HL-60 (cell line): ENCODE data around the gene PTGR1.

Experiments used
- POLR2AphosphoS5 ChIP-seq: IDR thresholded peaks from 2 replicates; pipeline ENCODE4 v1.6.1; 2012; ENCODE audit warnings: low read depth
- SPI1 ChIP-seq: IDR thresholded peaks from 2 replicates; pipeline ENCODE4 v1.6.1; 2012; ENCODE audit warnings: low read depth, mild to moderate bottlenecking, borderline replicate concordance
- TF ChIP-seq, protein P1 (sequence below): IDR thresholded peaks from one replicate; pipeline ENCODE4 v1.5.1; 2011; ENCODE audit warnings: low read length, control low read depth, inconsistent platforms; ENCODE audit not compliant: insufficient read depth

DNA sequence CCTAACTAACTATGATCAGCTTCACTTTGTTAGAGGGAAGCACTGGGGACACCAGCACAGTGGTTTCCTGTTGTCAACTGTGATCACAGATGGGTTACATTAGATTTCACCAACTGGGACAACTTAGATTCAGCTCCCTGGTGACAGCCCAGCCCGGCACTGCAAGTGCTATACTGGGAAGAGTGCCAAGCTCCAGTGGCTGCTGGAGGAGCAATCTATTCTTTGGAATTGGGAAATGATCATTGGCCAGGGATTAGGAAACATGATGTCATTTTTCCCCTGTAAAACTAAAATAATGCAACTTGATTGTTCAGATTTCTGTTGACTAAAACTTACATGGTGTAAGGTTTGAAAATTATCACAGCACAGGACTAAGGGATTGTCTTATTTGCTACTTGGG, 33.2 kb downstream of the PTGR1 start:
- TF ChIP-seq, protein P1, sequence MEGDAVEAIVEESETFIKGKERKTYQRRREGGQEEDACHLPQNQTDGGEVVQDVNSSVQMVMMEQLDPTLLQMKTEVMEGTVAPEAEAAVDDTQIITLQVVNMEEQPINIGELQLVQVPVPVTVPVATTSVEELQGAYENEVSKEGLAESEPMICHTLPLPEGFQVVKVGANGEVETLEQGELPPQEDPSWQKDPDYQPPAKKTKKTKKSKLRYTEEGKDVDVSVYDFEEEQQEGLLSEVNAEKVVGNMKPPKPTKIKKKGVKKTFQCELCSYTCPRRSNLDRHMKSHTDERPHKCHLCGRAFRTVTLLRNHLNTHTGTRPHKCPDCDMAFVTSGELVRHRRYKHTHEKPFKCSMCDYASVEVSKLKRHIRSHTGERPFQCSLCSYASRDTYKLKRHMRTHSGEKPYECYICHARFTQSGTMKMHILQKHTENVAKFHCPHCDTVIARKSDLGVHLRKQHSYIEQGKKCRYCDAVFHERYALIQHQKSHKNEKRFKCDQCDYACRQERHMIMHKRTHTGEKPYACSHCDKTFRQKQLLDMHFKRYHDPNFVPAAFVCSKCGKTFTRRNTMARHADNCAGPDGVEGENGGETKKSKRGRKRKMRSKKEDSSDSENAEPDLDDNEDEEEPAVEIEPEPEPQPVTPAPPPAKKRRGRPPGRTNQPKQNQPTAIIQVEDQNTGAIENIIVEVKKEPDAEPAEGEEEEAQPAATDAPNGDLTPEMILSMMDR: no peak
- no peak for TF ChIP-seq SPI1
- TF ChIP-seq POLR2AphosphoS5: no peak
